GM19463 (cell line): ENCODE measurements around the gene ATP6AP2.
"Not testable (repeated sequence)": the region's sequence is repeated elsewhere in the genome, so short reads cannot be mapped to it uniquely, and the experiment has no call there.

Source experiments
- ATAC-seq: cut with Tn5 transposase; IDR thresholded peaks from one replicate; pipeline ENCODE4 v1.9.1; 2021; ENCODE audit warnings: mild to moderate bottlenecking, moderate library complexity; ENCODE audit not compliant: unreplicated experiment

ATP6AP2 gene

GRCh38 chrX:40580537-40581335, at the start of gene ATP6AP2:
TSS of gene ATP6AP2 (plus strand) at chrX:40580970. CDS start at chrX:40581066, 96 bp downstream.
- peak; percentile 92 for ATAC-seq

- ATAC-seq: no peak
Measured at GRCh38 chrX:40531056-40531826, 49.5 kb upstream of the ATP6AP2 start.

- ATAC-seq: no peak
Measured at GRCh38 chrX:40537310-40537709, 43.5 kb upstream of the ATP6AP2 start.

- no peak for ATAC-seq
Measured at GRCh38 chrX:40538406-40538805, 42.4 kb upstream of the ATP6AP2 start.

GRCh38 chrX:40539214-40540142, 41.3 kb upstream of the ATP6AP2 start:
- ATAC-seq: peak; percentile 78

GRCh38 chrX:40542208-40542607, 38.6 kb upstream of the ATP6AP2 start:
- no peak for ATAC-seq

GRCh38 chrX:40542972-40543371, 37.8 kb upstream of the ATP6AP2 start:
- ATAC-seq: no peak

GRCh38 chrX:40543661-40544328, 37.0 kb upstream of the ATP6AP2 start:
- no peak for ATAC-seq

- ATAC-seq: no peak
Measured at GRCh38 chrX:40544343-40545266, 36.2 kb upstream of the ATP6AP2 start.

GRCh38 chrX:40546870-40547269, 33.9 kb upstream of the ATP6AP2 start:
- no peak for ATAC-seq

- no peak for ATAC-seq
Measured at GRCh38 chrX:40550066-40550465, 30.7 kb upstream of the ATP6AP2 start.

- no peak for ATAC-seq
Measured at GRCh38 chrX:40552768-40553167, 28.0 kb upstream of the ATP6AP2 start.

- ATAC-seq: no peak
Measured at GRCh38 chrX:40558590-40558989, 22.2 kb upstream of the ATP6AP2 start.

GRCh38 chrX:40563784-40564183, 17.0 kb upstream of the ATP6AP2 start:
- ATAC-seq: no peak

GRCh38 chrX:40564447-40564846, 16.3 kb upstream of the ATP6AP2 start:
- no peak for ATAC-seq

GRCh38 chrX:40570346-40571093, 10.2 kb upstream of the ATP6AP2 start:
- peak; percentile 59 for ATAC-seq

- not testable (repeated sequence) for ATAC-seq
Measured at GRCh38 chrX:40571164-40571563, 9.6 kb upstream of the ATP6AP2 start.

GRCh38 chrX:40571600-40571999, 9.2 kb upstream of the ATP6AP2 start:
- ATAC-seq: no peak

- no peak for ATAC-seq
Measured at GRCh38 chrX:40573763-40574162, 7.0 kb upstream of the ATP6AP2 start.
